HepG2 (cell line): ENCODE results near the gene TGFBRAP1. TPM values are rescaled to one million over a fixed set of nuclear protein-coding genes. Genes with fewer than 3 reads are reported as not detected.

ENCODE experiments used
- ATAC-seq: fragments of 200-7000 bp; cut with Tn5 transposase; 3 replicates; pipeline ENCODE4 v1.9.1; 2020; ENCODE audit warnings: mild to moderate bottlenecking, moderate library complexity
- BruUV-seq: library from RNA; stranded (reverse); fragments of 400-500 nt; replicated peaks from 2 replicates; lab custom pipeline; 2021; lab: Mats Ljungman, UMichigan
- CTCF ChIA-PET: fragments of 300-600 bp; formaldehyde crosslinking; extraction: SDS; loops from one replicate; lab custom pipeline; 2021; ENCODE audit warnings: low total read pairs, inconsistent platforms, low intra/inter-chr PET ratio; lab: Yijun Ruan, JAX
- POLR2A ChIA-PET: fragments of 350-600 bp; sonication (Branson Sonifier 250); formaldehyde crosslinking; loops from one replicate; lab custom pipeline; 2020; ENCODE audit warnings: antibody characterized with exemption, inconsistent platforms; lab: Yijun Ruan, JAX
- DNase-seq: peaks from one replicate; pipeline ENCODE4 v3.0.0-alpha.2; 2015; ENCODE audit warnings: low spot score
- FAIRE-seq: peaks from 3 replicates; lab custom pipeline; 2011; peaks lifted over from hg19 to GRCh38; lab: Jason Lieb, UNC
- H2AFZ ChIP-seq: one replicate; pipeline ENCODE4 v1.6.1; 2011; ENCODE audit warnings: low read length, inconsistent platforms
- H3K27ac ChIP-seq: fragments of 300-600 bp; 3 replicates; pipeline ENCODE4 v1.8.0; 2011; ENCODE audit warnings: mixed run types, mild to moderate bottlenecking, mixed read lengths, low read length, inconsistent platforms; ENCODE audit not compliant: insufficient read depth; ENCODE audit errors: extremely low read length
- H3K27me3 ChIP-seq, 2 experiments: fragments of 200-600 bp in 1 of 2; 2 replicates in 1 of 2; 3 replicates in 1 of 2; pipeline versions ENCODE4 v1.6.0 to v1.8.0; 2011; ENCODE audit warnings: low read length in 2 of 2, mild to moderate bottlenecking in 2 of 2, moderate library complexity in 2 of 2, inconsistent platforms in 1 of 2; ENCODE audit not compliant: insufficient read depth in 2 of 2, control insufficient read depth in 1 of 2
- H3K36me3 ChIP-seq, 2 experiments: fragments of 200-600 bp in 1 of 2; replicated peaks in 1 of 2; 2 replicates in 1 of 2; 3 replicates in 1 of 2; pipeline versions ENCODE4 v1.5.1 to v1.8.0; 2011; ENCODE audit warnings: low read length in 2 of 2, inconsistent platforms in 1 of 2; ENCODE audit not compliant: insufficient read depth in 2 of 2, control insufficient read depth in 1 of 2
- H3K4me1 ChIP-seq: 2 replicates; pipeline ENCODE4 v1.5.1; 2012; ENCODE audit warnings: low read length, inconsistent platforms; ENCODE audit not compliant: insufficient read depth
- H3K4me2 ChIP-seq: 2 replicates; pipeline ENCODE4 v1.6.0; 2011; ENCODE audit warnings: low read depth, low read length, inconsistent platforms
- H3K4me3 ChIP-seq, 3 experiments: fragments of 200-600 bp in 1 of 3; sonication (generic), shearing (Covaris generic) in 1 of 3; replicated peaks in 1 of 3; 2 replicates each; pipeline ENCODE4 v1.5.1; 2011 to 2016; ENCODE audit warnings: low read length in 3 of 3, inconsistent platforms in 2 of 3, low read depth in 2 of 3, mild to moderate bottlenecking in 2 of 3, control low read depth in 1 of 3, mixed read lengths in 1 of 3; ENCODE audit not compliant: insufficient read depth in 1 of 3
- H3K79me2 ChIP-seq: one replicate; pipeline ENCODE4 v1.6.1; 2011; ENCODE audit warnings: low read length, inconsistent platforms; ENCODE audit not compliant: insufficient read depth
- H3K9ac ChIP-seq: 2 replicates; pipeline ENCODE4 v1.6.0; 2011; ENCODE audit warnings: mild to moderate bottlenecking, low read depth, low read length, inconsistent platforms; ENCODE audit not compliant: insufficient read depth
- H3K9me3 ChIP-seq: 2 replicates; pipeline ENCODE4 v1.5.1; 2012; ENCODE audit warnings: mild to moderate bottlenecking, low read length
- H4K20me1 ChIP-seq: 2 replicates; pipeline ENCODE4 v1.6.0; 2011; ENCODE audit warnings: inconsistent platforms, mild to moderate bottlenecking, low read length, moderate library complexity; ENCODE audit not compliant: insufficient read depth
- FOXA3 ChIP-seq: IDR thresholded peaks from 2 replicates; pipeline ENCODE4 v1.6.1; 2016; ENCODE audit warnings: missing genetic modification reagents, missing compliant biosample characterization
- HBP1 ChIP-seq: IDR thresholded peaks from 2 replicates; pipeline ENCODE4 v1.6.1; 2016; ENCODE audit warnings: low read depth, control low read depth
- HMG20B ChIP-seq: conservative IDR thresholded peaks from 2 replicates; pipeline ENCODE4 v1.6.1; 2016; ENCODE audit warnings: missing genetic modification reagents, missing compliant biosample characterization
- MAZ ChIP-seq, 2 experiments: sonication (generic) in 1 of 2; formaldehyde crosslinking in 1 of 2; IDR thresholded peaks; 2 replicates each; pipeline versions ENCODE4 v1.5.0 to v1.6.1; 2012 to 2020; ENCODE audit warnings: low read depth in 2 of 2, mild to moderate bottlenecking in 2 of 2, borderline replicate concordance in 1 of 2, improper control_type of control experiment in 1 of 2, low read length in 1 of 2, missing genetic modification reagents in 1 of 2, moderate library complexity in 1 of 2
- MXD1 ChIP-seq: sonication (generic); formaldehyde crosslinking; IDR thresholded peaks from 2 replicates; pipeline ENCODE4 v1.4.0; 2020; ENCODE audit warnings: mild to moderate bottlenecking, missing genetic modification reagents
- NCOA2 ChIP-seq: sonication (generic); formaldehyde crosslinking; IDR thresholded peaks from 2 replicates; pipeline ENCODE4 v1.8.0; 2022; ENCODE audit warnings: inconsistent platforms
- NPAS2 ChIP-seq: sonication (generic); formaldehyde crosslinking; IDR thresholded peaks from 2 replicates; pipeline ENCODE4 v1.8.0; 2022; ENCODE audit warnings: mild to moderate bottlenecking, missing genetic modification reagents, borderline replicate concordance
- SIN3B ChIP-seq: fragments of 150-350 bp; IDR thresholded peaks from 2 replicates; pipeline ENCODE4 v1.6.1; 2014; ENCODE audit warnings: low read length
- SMC3 ChIP-seq: IDR thresholded peaks from 2 replicates; pipeline ENCODE4 v1.6.1; 2011; ENCODE audit warnings: low read length, improper control_type of control experiment
- ZFP36 ChIP-seq: fragments of 150-350 bp; IDR thresholded peaks from 2 replicates; pipeline ENCODE4 v1.6.1; 2018; ENCODE audit warnings: borderline replicate concordance, low read length, low read depth; ENCODE audit not compliant: partially characterized antibody
- ZNF230 ChIP-seq: sonication (generic); formaldehyde crosslinking; IDR thresholded peaks from 2 replicates; pipeline ENCODE4 v1.4.0; 2020; ENCODE audit warnings: mild to moderate bottlenecking, missing genetic modification reagents
- ZNF496 ChIP-seq: sonication (generic); formaldehyde crosslinking; IDR thresholded peaks from 2 replicates; pipeline ENCODE4 v1.8.1; 2023; ENCODE audit warnings: mild to moderate bottlenecking, moderate library complexity, missing genetic modification reagents; ENCODE audit not compliant: insufficient replicate concordance
- ZNF557 ChIP-seq: sonication (generic); formaldehyde crosslinking; IDR thresholded peaks from 2 replicates; pipeline ENCODE4 v1.4.0; 2020; ENCODE audit warnings: missing genetic modification reagents
- ZNF605 ChIP-seq: sonication (generic); formaldehyde crosslinking; IDR thresholded peaks from 2 replicates; pipeline ENCODE4 v1.8.0; 2022; ENCODE audit warnings: mild to moderate bottlenecking, missing genetic modification reagents
- ZNF607 ChIP-seq: sonication (generic); formaldehyde crosslinking; IDR thresholded peaks from 2 replicates; pipeline ENCODE4 v1.5.1; 2020; ENCODE audit warnings: missing genetic modification reagents, mild to moderate bottlenecking, borderline replicate concordance
- ZNF703 ChIP-seq: sonication (generic); formaldehyde crosslinking; IDR thresholded peaks from 2 replicates; pipeline ENCODE4 v1.5.1; 2020; ENCODE audit warnings: missing genetic modification reagents, mild to moderate bottlenecking, moderate library complexity, borderline replicate concordance
- ZNF720 ChIP-seq: sonication (generic); formaldehyde crosslinking; IDR thresholded peaks from 2 replicates; pipeline ENCODE4 v1.4.0; 2020; ENCODE audit warnings: missing genetic modification reagents
- ZNF773 ChIP-seq: sonication (generic); formaldehyde crosslinking; IDR thresholded peaks from 2 replicates; pipeline ENCODE4 v1.4.0; 2020; ENCODE audit warnings: missing genetic modification reagents, borderline replicate concordance
- WGBS: methylation state at CpG from one replicate; pipeline ENCODE4 v1.1.6; 2017; ENCODE audit warnings: low lambda C conversion rate; 5-methylcytosine and 5-hydroxymethylcytosine counted together
- in situ Hi-C: cut with HindIII; loops from 2 replicates; pipeline ENCODE4 v1.10.0; 2017; ENCODE audit warnings: low pct_unique_long_range_greater_than_20kb; ENCODE audit not compliant: extremely low pct_ligation_motif_present
- intact Hi-C: fragments of 100-400 bp; cut with micrococcal nuclease; formaldehyde crosslinking; loops from one replicate; pipeline ENCODE4 v1.10.0; 2022; ENCODE audit not compliant: unreplicated experiment
- polyA plus RNA-seq, 8 experiments: library from polyadenylated mRNA; depleted of rRNA in 3 of 8; stranded (reverse) in 7 of 8; unstranded in 1 of 8; fragments of >200 nt; fragmentation: Illumina TruSeq in 4 of 8; extraction: Trizol in 4 of 8; gene quantifications; 2 replicates each; pipeline versions ENCODE4 v1.2.1 to v1.2.3, GENCODE V29; 2011 to 2016; ENCODE audit warnings: low read depth in 4 of 8, missing spikeins in 1 of 8, mixed read lengths in 1 of 8; ENCODE audit not compliant: insufficient read depth in 1 of 8
- total RNA-seq, 5 experiments: library from RNA; depleted of rRNA; stranded (reverse); fragments of >200 nt; fragmentation: Illumina TruSeq; extraction: Trizol; gene quantifications; 2 replicates each; pipeline ENCODE4 v1.2.3, GENCODE V29; 2016; ENCODE audit warnings: low read depth in 1 of 5
- TF ChIP-seq, protein P1 (sequence below): sonication (generic); formaldehyde crosslinking; IDR thresholded peaks from 2 replicates; pipeline ENCODE4 v1.5.1; 2020; ENCODE audit warnings: missing genetic modification reagents, mild to moderate bottlenecking, borderline replicate concordance

TGFBRAP1 gene
- total and polyA plus RNA-seq, 2 of the 13 experiments (the other 11 are each of a cell fraction or from before 2014, with no cell fraction given): 12.7 to 22.9 TPM

DNA sequence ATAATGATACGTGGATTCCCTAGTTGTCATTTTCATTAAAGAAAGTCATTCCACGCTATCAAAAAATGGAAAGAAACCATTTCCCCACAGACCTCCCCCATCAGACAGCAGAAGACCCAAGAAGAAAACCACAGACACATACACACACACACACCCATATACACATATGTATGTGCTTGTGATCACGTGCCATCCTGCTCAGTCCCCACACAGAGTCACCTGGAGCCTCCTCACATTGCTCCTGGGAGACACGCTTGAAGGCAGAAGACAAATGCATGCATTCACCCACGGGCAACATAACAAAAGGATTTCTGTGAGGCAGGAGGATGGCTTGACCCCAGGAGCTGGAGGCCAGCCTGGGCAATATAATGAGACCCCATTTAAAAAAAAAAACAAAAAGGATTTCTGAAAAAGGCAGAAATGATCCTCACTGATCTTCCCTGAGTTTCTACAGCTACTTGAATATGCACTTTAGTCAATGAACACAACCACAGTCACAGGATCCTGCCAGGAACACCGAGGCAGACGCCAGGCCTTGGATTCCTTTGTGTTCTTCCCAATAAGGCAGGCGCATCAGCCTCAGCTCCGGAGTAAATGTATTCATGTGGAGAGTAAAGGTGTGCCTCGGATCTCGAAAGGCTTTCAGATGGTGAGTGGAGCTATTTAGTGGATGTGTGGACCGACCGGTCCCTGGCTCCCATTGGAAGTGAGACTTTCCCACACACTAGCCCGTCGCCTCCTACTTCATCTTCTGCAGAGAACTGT, 21.0 kb downstream of the TGFBRAP1 start (continued):
- TF ChIP-seq ZNF773 (no peak), ZNF557 (CRISPR knock-in tag) (no peak)

GRCh38 chr2:105307962-105308361, 21.6 kb downstream of the TGFBRAP1 start:
- in situ Hi-C loops: no loop called here
- ATAC-seq (no peak), DNase-seq (no peak), FAIRE-seq (no peak)
- Histone ChIP-seq H3K4me1 (no peaks in the 10 kb centered on the region), H3K27me3 (no peaks in the 10 kb centered on the region), H3K4me3 (no peak overlapping the region), H4K20me1 (peaks cover 7% of the 10 kb centered on the region; the same call in 1 of the 2 replicates), H3K36me3 (peaks cover 26 to 35% of the 10 kb centered on the region in 2 experiments), H3K79me2 (peaks cover 49% of the 10 kb centered on the region), H2AFZ (no peak overlapping the region), H3K9ac (no peak overlapping the region), H3K4me2 (no peak overlapping the region), H3K9me3 (no peaks in the 10 kb centered on the region), H3K27ac (no peak overlapping the region)
- ChIA-PET POLR2A (no interaction called here), CTCF (no interaction called here)
- no TSS peak for BruUV-seq
- intact Hi-C loops: no loop called here
- 97% methylated on average over 13 of the region's 17 CpGs for WGBS
- TF ChIP-seq FOXA3 (CRISPR knock-in tag) (no peak), MAZ (IDR thresholded peaks at IDR 0.05; ENCODE audit: borderline replicate concordance, low read depth, low read length) (no peak), MAZ (CRISPR knock-in tag; IDR thresholded peaks at IDR 0.05; ENCODE audit: low read depth) (no peak), HMG20B (no peak), NCOA2 (CRISPR knock-in tag) (no peak), MXD1 (CRISPR knock-in tag) (no peak), SMC3 (no peak), ZNF605 (CRISPR knock-in tag) (no peak), ZFP36 (no peak), ZNF720 (no peak), HBP1 (no peak), NPAS2 (no peak), SIN3B (no peak), ZNF230 (CRISPR knock-in tag) (no peak), ZNF496 (no peak), ZNF703 (no peak), ZNF607 (CRISPR knock-in tag) (no peak)
- TF ChIP-seq, protein P1, sequence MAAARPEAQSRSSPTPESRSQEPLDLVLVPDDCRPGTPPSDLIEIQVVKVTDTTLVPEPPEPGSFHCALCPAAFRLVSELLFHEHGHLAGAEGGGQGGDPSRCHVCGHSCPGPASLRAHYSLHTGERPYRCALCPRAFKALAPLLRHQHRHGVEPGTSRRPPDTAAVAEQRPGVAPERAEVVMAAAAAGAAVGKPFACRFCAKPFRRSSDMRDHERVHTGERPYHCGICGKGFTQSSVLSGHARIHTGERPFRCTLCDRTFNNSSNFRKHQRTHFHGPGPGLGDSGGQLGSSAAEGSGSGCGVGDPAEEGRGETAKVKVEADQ (CRISPR knock-in tag): no peak
